ENCODE results near the gene VDR.

- TF ChIP-seq POLR2A (IDR thresholded peaks at IDR 0.05) (no peak), CTCF (IDR thresholded peaks at IDR 0.05) (peak in 2 of 6 experiments; percentile 26 to 35)
Measured at GRCh38 chr12:47903927-47904712, 674 bp downstream of the VDR start.
